Lower lobe of right lung (tissue), 2 donors: ENCODE results near the gene TTC9. TPM values are rescaled to one million over a fixed set of nuclear protein-coding genes. Genes with fewer than 3 reads are reported as not detected.
A peak's percentile ranks its signal among the peaks of the same experiment; 100 is the strongest.

ENCODE experiments used
- ATAC-seq, 2 donors: fragments of 200-7000 bp; cut with Tn5 transposase; one replicate each; pipeline ENCODE4 v1.9.1; 2020 to 2022; ENCODE audit warnings: mild to moderate bottlenecking in 2 of 2, moderate library complexity in 2 of 2
- DNase-seq: peaks from one replicate; pipeline ENCODE4 v3.0.0-alpha.2; 2020
- H3K27ac ChIP-seq: fragments of 200-600 bp; one replicate; pipeline ENCODE4 v1.8.0; 2022
- H3K27me3 ChIP-seq: fragments of 200-600 bp; one replicate; pipeline ENCODE4 v1.8.0; 2022; ENCODE audit warnings: low read depth
- H3K36me3 ChIP-seq: fragments of 200-600 bp; one replicate; pipeline ENCODE4 v1.8.0; 2022; ENCODE audit warnings: mild to moderate bottlenecking
- H3K4me1 ChIP-seq: fragments of 200-600 bp; one replicate; pipeline ENCODE4 v1.8.0; 2022
- H3K4me3 ChIP-seq: fragments of 200-600 bp; one replicate; pipeline ENCODE4 v1.8.0; 2022; ENCODE audit warnings: mild to moderate bottlenecking
- H3K9me3 ChIP-seq: fragments of 200-600 bp; one replicate; pipeline ENCODE4 v1.8.0; 2022
- intact Hi-C: fragments of 100-400 bp; cut with DNase I; formaldehyde crosslinking; loops from one replicate; pipeline ENCODE4 v1.11.0; 2022
- total RNA-seq: library from RNA; stranded (reverse); fragmentation: NEBNext Ultra II Directional; extraction: Animal tissue kit (Norgen Biotek cat#: 25700); gene quantifications from one replicate; pipeline ENCODE4 v1.2.1, GENCODE V29; 2021
- TF ChIP-seq, protein P1 (sequence below): fragments of 200-600 bp; IDR thresholded peaks from one replicate; pipeline ENCODE4 v1.8.0; 2022; ENCODE audit warnings: antibody characterized with exemption, mild to moderate bottlenecking
- donor health status: DM: no; HTN: yes; CAD: no; lungs with severe emphysema.

Gene TTC9
- total RNA-seq, 1 donor from 2014 or later: 5.5 TPM

DNA sequence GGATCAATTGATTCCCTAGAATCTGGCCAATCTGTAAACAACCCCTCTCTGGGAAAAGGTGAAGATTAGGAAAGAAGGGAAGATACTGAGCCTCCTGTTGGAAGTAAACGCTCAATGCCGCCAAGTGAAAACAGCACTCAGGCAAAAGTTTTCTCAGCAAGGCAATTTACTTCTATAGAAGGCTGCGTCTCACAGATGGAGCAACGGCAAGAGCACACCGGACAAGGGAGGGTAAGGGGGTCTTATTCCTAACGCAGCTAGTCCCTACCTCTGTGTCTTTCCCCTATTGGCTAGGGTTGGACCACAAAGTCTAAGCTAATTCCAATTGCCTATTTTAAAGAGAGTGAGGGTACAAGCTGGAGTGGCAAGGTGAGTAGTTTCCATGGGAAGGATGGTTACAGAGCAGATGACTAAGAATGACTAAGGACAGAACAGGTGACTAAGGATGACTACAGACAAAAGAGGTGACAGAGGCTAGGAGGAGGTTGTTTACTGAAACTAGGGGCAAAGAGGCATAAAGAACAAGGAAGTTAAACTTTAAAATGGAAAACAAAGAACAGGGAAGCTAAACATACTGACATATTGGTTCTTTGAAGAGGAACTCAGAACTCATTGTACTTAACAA lies 5.6 kb upstream of the TTC9 start:
- Histone ChIP-seq H3K9me3 (no peaks in the 10 kb centered on the region), H3K27me3 (no peaks in the 10 kb centered on the region), H3K4me1 (peaks cover 4% of the 10 kb centered on the region), H3K4me3 (no peak overlapping the region), H3K36me3 (no peaks in the 10 kb centered on the region), H3K27ac (no peak overlapping the region)
- DNase-seq: no peak
- TF ChIP-seq, protein P1, sequence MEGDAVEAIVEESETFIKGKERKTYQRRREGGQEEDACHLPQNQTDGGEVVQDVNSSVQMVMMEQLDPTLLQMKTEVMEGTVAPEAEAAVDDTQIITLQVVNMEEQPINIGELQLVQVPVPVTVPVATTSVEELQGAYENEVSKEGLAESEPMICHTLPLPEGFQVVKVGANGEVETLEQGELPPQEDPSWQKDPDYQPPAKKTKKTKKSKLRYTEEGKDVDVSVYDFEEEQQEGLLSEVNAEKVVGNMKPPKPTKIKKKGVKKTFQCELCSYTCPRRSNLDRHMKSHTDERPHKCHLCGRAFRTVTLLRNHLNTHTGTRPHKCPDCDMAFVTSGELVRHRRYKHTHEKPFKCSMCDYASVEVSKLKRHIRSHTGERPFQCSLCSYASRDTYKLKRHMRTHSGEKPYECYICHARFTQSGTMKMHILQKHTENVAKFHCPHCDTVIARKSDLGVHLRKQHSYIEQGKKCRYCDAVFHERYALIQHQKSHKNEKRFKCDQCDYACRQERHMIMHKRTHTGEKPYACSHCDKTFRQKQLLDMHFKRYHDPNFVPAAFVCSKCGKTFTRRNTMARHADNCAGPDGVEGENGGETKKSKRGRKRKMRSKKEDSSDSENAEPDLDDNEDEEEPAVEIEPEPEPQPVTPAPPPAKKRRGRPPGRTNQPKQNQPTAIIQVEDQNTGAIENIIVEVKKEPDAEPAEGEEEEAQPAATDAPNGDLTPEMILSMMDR: no peak
- ATAC-seq: no peak
- intact Hi-C loops: no loop called here

DNA sequence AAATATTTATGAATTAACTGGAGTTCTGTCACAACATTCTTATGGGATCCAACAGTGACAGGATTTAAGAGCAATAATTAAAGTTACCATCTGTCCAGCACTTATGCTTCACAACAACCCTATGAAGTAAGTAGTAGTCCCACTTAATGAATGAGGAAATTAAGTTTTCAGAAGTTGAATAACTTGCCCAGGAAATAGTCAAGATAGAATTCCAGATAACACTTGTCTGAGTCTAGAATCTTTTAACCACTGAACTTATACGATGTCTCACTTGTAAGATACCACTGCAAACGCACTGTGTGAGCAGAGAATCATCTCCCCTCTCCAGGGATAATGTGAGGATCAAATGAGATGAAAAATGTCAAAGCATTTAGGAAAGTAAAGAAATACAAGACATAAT lies 3.3 kb upstream of the TTC9 start:
- ATAC-seq: no peak
- TF ChIP-seq, protein P1: no peak
- intact Hi-C loops: no loop called here

DNA sequence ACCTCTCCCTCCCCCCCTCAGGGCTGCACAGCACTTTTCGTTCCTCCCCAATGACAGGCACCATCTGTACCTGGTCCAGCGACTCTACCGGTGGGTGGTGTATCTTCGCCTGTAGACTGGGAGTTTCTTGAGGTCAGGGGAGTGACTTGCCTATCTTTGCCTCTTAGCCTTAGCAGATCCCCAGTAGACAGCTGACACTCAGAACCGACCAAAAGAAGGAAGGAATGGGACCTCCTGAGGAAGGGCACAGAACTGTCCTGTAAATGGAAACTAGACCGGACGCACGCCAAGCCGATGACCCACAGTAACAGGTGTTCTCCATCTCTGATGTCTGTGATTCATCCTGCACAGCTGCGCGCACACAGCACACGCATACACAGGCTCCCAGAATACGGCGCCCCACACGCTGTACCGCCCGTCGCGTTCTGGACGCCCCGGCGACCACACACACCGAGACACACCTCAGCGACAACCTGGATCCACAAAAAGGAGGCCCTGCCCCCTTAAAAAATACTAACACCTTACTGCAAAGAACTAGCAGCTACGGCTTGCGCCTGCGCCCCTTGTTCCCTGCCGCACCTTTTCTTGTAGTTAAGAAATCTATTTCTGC lies 673 bp upstream of the TTC9 start:
- Histone ChIP-seq H3K36me3 (no peaks in the 10 kb centered on the region), H3K27me3 (peaks cover 11% of the 10 kb centered on the region), H3K4me1 (peaks cover 23% of the 10 kb centered on the region), H3K4me3 (peak overlapping the region; percentile 85), H3K27ac (peak overlapping the region; percentile 11), H3K9me3 (no peaks in the 10 kb centered on the region)
- peak; percentile 76 to 80 for ATAC-seq
- intact Hi-C loops: no loop called here
- TF ChIP-seq, protein P1: no peak
- DNase-seq: peak; percentile 65

More for the DNA sequence above, 3.3 kb upstream of the TTC9 start:
- peaks cover 11% of the 10 kb centered on the region for H3K27me3 ChIP-seq
- no peaks in the 10 kb centered on the region for H3K9me3 ChIP-seq
- no peak for DNase-seq
- H3K27ac ChIP-seq: no peak overlapping the region
- H3K4me3 ChIP-seq: no peak overlapping the region
- no peaks in the 10 kb centered on the region for H3K36me3 ChIP-seq
- peaks cover 15% of the 10 kb centered on the region for H3K4me1 ChIP-seq

DNA sequence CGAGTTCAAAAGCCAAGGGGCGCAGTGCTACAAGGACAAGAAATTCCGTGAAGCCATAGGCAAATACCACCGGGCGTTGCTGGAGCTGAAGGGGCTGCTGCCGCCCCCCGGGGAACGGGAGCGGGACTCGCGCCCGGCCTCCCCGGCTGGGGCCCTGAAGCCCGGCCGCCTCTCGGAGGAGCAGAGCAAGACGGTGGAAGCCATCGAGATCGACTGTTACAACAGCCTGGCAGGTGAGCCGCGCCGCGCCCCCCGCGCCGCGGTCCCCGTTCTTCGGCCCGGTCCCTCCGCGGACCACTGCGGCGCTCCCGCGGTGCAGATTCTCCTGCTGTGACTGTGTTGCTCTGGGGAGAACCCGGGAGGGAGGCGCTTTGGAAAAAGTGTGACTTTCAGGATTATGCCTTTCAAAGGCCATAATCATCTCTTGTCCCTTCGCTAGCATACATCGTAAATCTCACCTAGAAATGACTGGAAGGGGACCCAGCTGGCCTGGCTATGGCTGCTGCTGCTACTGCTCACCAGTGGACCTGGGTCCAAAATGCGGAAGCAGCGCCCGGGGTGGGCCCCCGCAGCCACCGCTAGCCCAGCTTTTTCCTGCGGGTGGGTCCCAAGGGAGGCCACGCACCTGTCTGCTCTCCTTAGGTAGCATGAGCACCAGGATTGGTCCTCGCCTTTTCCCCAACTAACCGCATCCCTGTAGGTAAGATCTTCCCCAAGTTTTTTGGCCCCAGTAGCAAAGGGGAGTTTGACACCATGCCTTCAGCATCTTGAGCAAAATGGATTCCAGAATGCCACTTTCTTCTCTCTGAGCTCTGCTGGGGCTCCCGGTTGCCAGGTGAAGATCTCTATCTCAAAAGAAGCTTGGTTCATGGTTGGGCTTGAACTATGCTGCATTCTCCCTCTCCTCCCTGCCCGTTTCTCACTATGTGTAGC lies 853 bp downstream of the TTC9 start:
- peak overlapping the region; percentile 64 for H3K27ac ChIP-seq
- H3K27me3 ChIP-seq: peaks cover 11% of the 10 kb centered on the region
- TF ChIP-seq, protein P1: no peak
- ATAC-seq (peak; percentile 27 to 43), DNase-seq (no peak)
- H3K36me3 ChIP-seq: no peaks in the 10 kb centered on the region
- intact Hi-C loops: no loop called here
- H3K4me3 ChIP-seq: peak overlapping the region; percentile 85
- H3K4me1 ChIP-seq: peaks cover 23% of the 10 kb centered on the region
- H3K9me3 ChIP-seq: no peaks in the 10 kb centered on the region

DNA sequence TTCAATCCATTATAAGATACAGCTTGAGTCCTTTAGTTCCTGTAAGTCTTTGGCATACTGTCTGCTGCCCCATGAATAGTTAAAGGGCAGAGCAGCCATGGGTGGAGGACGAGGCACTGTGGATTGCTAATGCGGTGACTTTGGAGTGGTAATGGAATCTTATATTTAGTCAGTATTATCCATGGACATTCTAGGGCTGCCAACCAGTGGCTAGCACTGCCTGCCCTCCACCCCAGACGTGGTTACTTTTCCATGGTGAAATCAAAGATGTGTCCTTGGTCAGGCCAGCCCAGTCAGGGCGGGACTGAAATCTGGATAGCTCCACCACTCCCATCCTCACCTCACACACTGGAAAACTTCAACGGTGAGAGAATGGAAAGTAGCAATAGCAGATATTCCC lies 2.3 kb downstream of the TTC9 start:
- Histone ChIP-seq H3K4me1 (peaks cover 23% of the 10 kb centered on the region), H3K4me3 (peak overlapping the region; percentile 85), H3K27me3 (peaks cover 11% of the 10 kb centered on the region), H3K36me3 (no peaks in the 10 kb centered on the region), H3K9me3 (no peaks in the 10 kb centered on the region), H3K27ac (no peak overlapping the region)
- DNase-seq (no peak), ATAC-seq (no peak)
- intact Hi-C loops: no loop called here
- TF ChIP-seq, protein P1: no peak
